PC-3 (cell line): ENCODE measurements around the gene CEP170.

ENCODE experiments used
- CTCF ChIP-seq: fragments of 300-600 bp; sonication (generic); conservative IDR thresholded peaks from 2 replicates; pipeline ENCODE4 v1.5.1; 2017; ENCODE audit warnings: antibody characterized with exemption, low read depth, mild to moderate bottlenecking, low read length
- EZH2 ChIP-seq: fragments of 300-600 bp; sonication (generic); IDR thresholded peaks from one replicate; pipeline ENCODE4 v1.6.1; 2017; ENCODE audit warnings: antibody characterized with exemption, mild to moderate bottlenecking, low read length; ENCODE audit not compliant: unreplicated experiment

- TF ChIP-seq EZH2 (no peak), CTCF (no peak)
These were observed 10.6 kb downstream of the CEP170 start for GRCh38 chr1:243244432-243244841.
